IPS-15b (cell line): Measurements from ENCODE around the gene SEPTIN6.
"Not testable (repeated sequence)": the region's sequence is repeated elsewhere in the genome, so short reads cannot be mapped to it uniquely, and the experiment has no call there.

Source experiments
- H3K27me3 ChIP-seq: one replicate; pipeline ENCODE4 v1.6.1; 2013; ENCODE audit warnings: low read length; ENCODE audit not compliant: control insufficient read depth, insufficient read depth
- H3K36me3 ChIP-seq: one replicate; pipeline ENCODE4 v1.6.1; 2013; ENCODE audit warnings: low read length; ENCODE audit not compliant: control insufficient read depth, insufficient read depth
- H3K4me1 ChIP-seq: one replicate; pipeline ENCODE4 v1.6.1; 2013; ENCODE audit warnings: mild to moderate bottlenecking, low read length; ENCODE audit not compliant: control insufficient read depth, insufficient read depth
- H3K4me3 ChIP-seq: one replicate; pipeline ENCODE4 v1.5.1; 2013; ENCODE audit warnings: low read depth, low read length
- H3K9ac ChIP-seq: one replicate; pipeline ENCODE4 v1.6.1; 2013; ENCODE audit warnings: low read depth, mild to moderate bottlenecking, low read length
- H3K9me3 ChIP-seq: one replicate; pipeline ENCODE4 v1.6.1; 2013; ENCODE audit warnings: mild to moderate bottlenecking, low read length; ENCODE audit not compliant: control insufficient read depth, insufficient read depth

Gene SEPTIN6

GRCh38 chrX:119669424-119670037, 23.4 kb downstream of the SEPTIN6 start:
- Histone ChIP-seq H3K36me3 (peaks cover 2% of the 10 kb centered on the region), H3K27me3 (no peaks in the 10 kb centered on the region), H3K9me3 (no peaks in the 10 kb centered on the region), H3K9ac (no peak overlapping the region), H3K4me1 (no peaks in the 10 kb centered on the region), H3K4me3 (no peak overlapping the region)

GRCh38 chrX:119667111-119667878, 25.7 kb downstream of the SEPTIN6 start:
- H3K4me1 ChIP-seq: no peaks in the 10 kb centered on the region
- H3K9me3 ChIP-seq: no peaks in the 10 kb centered on the region
- no peaks in the 10 kb centered on the region for H3K36me3 ChIP-seq
- no peaks in the 10 kb centered on the region for H3K27me3 ChIP-seq
- H3K9ac ChIP-seq: no peak overlapping the region
- H3K4me3 ChIP-seq: no peak overlapping the region

- not testable (repeated sequence) for H3K9ac ChIP-seq, H3K36me3 ChIP-seq, H3K27me3 ChIP-seq, H3K4me1 ChIP-seq, H3K9me3 ChIP-seq, H3K4me3 ChIP-seq
These were observed 28.1 kb downstream of the SEPTIN6 start for GRCh38 chrX:119664877-119665276.

- Histone ChIP-seq H3K9me3 (no peaks in the 10 kb centered on the region), H3K4me1 (no peaks in the 10 kb centered on the region), H3K9ac (no peak overlapping the region), H3K27me3 (no peaks in the 10 kb centered on the region), H3K4me3 (no peak overlapping the region), H3K36me3 (no peaks in the 10 kb centered on the region)
These were observed 31.5 kb downstream of the SEPTIN6 start for GRCh38 chrX:119661486-119661885.

- no peaks in the 10 kb centered on the region for H3K27me3 ChIP-seq
- H3K9me3 ChIP-seq: no peaks in the 10 kb centered on the region
- no peak overlapping the region for H3K9ac ChIP-seq
- H3K36me3 ChIP-seq: no peaks in the 10 kb centered on the region
- H3K4me3 ChIP-seq: no peak overlapping the region
- no peaks in the 10 kb centered on the region for H3K4me1 ChIP-seq
These were observed 33.4 kb downstream of the SEPTIN6 start for GRCh38 chrX:119659522-119659921.

- Histone ChIP-seq H3K4me1 (no peaks in the 10 kb centered on the region), H3K9me3 (no peaks in the 10 kb centered on the region), H3K27me3 (no peaks in the 10 kb centered on the region), H3K4me3 (no peak overlapping the region), H3K36me3 (peaks cover 2% of the 10 kb centered on the region), H3K9ac (no peak overlapping the region)
These were observed 37.8 kb downstream of the SEPTIN6 start for GRCh38 chrX:119655125-119655524.

- Histone ChIP-seq H3K9ac (no peak overlapping the region), H3K4me1 (no peaks in the 10 kb centered on the region), H3K4me3 (no peak overlapping the region), H3K9me3 (no peaks in the 10 kb centered on the region), H3K27me3 (no peaks in the 10 kb centered on the region), H3K36me3 (peaks cover 3% of the 10 kb centered on the region)
These were observed 38.8 kb downstream of the SEPTIN6 start for GRCh38 chrX:119654112-119654531.

GRCh38 chrX:119648421-119648775, 44.6 kb downstream of the SEPTIN6 start:
- no peaks in the 10 kb centered on the region for H3K27me3 ChIP-seq
- no peak overlapping the region for H3K9ac ChIP-seq
- no peaks in the 10 kb centered on the region for H3K4me1 ChIP-seq
- no peak overlapping the region for H3K4me3 ChIP-seq
- H3K36me3 ChIP-seq: peaks cover 7% of the 10 kb centered on the region
- peaks cover 5% of the 10 kb centered on the region for H3K9me3 ChIP-seq

GRCh38 chrX:119647552-119648420, 45.2 kb downstream of the SEPTIN6 start:
- H3K9ac ChIP-seq: no peak overlapping the region
- H3K27me3 ChIP-seq: no peaks in the 10 kb centered on the region
- peaks cover 7% of the 10 kb centered on the region for H3K36me3 ChIP-seq
- H3K4me1 ChIP-seq: no peaks in the 10 kb centered on the region
- no peak overlapping the region for H3K4me3 ChIP-seq
- peaks cover 5% of the 10 kb centered on the region for H3K9me3 ChIP-seq

- Histone ChIP-seq H3K27me3 (no peaks in the 10 kb centered on the region), H3K4me3 (no peak overlapping the region), H3K9ac (no peak overlapping the region), H3K4me1 (no peaks in the 10 kb centered on the region), H3K9me3 (peaks cover 5% of the 10 kb centered on the region), H3K36me3 (peaks cover 7% of the 10 kb centered on the region)
These were observed 45.9 kb downstream of the SEPTIN6 start for GRCh38 chrX:119647089-119647488.

GRCh38 chrX:119646515-119646914, 46.5 kb downstream of the SEPTIN6 start:
- Histone ChIP-seq H3K9ac (no peak overlapping the region), H3K36me3 (peaks cover 7% of the 10 kb centered on the region), H3K9me3 (peaks cover 5% of the 10 kb centered on the region), H3K4me1 (no peaks in the 10 kb centered on the region), H3K27me3 (no peaks in the 10 kb centered on the region), H3K4me3 (no peak overlapping the region)
